ENCODE data around the gene HEBP1.

HEBP1 gene

GRCh38 chr12:12943586-12944260, 56.3 kb downstream of the HEBP1 start:
- Mint-ChIP-seq H3K4me1 (ENCODE audit: low read depth) (no peaks in the 10 kb centered on the region), H3K27me3 (peaks cover 7% of the 10 kb centered on the region), H3K27ac (no peak overlapping the region), H3K4me3 (no peak overlapping the region), H3K36me3 (ENCODE audit: low read depth) (no peaks in the 10 kb centered on the region), H3K9me3 (no peaks in the 10 kb centered on the region)
- intact Hi-C loops (cut with micrococcal nuclease): no loop called here

DNA sequence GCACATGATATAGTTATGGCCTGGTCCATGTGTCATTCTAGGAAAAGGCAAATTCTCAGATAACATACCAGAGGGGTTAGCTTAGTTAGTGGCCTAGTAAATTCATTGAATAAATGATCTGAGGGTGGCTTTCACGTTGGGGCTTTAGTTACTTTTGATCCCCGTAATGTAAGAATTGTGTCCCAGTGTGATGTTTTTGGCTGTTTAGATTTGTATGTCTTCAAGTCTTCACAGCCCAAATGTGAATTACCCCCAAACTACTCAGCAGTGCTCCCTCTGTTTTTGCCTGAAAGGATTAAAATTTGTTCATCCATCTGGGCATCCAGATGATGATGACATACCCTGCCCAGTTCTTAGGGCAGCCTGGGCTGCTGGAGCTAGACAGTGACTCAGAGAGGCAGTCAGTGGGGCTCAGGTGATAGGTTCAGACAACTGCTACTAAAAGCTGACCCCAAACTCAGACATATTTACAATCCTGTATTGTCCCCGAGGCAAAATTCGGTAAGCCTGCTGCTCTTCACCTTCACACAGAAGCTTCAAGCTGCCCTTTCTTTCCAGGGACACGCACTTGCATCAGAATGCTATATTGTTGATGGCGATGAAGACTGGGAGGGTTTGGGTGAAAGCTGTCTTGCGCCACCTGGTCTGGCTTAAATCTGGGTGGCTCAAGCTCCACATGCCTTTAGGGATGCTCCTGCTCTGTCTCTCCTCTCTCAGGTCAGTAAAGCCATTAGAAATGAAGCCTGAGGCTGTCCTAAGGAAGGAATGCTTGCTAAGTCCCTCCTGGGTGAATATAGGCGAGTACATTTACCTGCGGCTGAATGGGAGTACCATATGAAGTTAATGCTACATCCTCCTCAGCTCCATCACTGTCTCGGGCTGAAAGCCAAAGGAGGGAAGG, 58.4 kb downstream of the HEBP1 start:
- intact Hi-C loops (cut with micrococcal nuclease): no loop called here
- no peaks in the 10 kb centered on the region for H3K36me3 Mint-ChIP-seq (ENCODE audit: low read depth)
- peaks cover 7% of the 10 kb centered on the region for H3K27me3 Mint-ChIP-seq
- no peaks in the 10 kb centered on the region for H3K9me3 Mint-ChIP-seq
- H3K4me1 Mint-ChIP-seq (ENCODE audit: low read depth): no peaks in the 10 kb centered on the region
- no peak overlapping the region for H3K27ac Mint-ChIP-seq
- no peak overlapping the region for H3K4me3 Mint-ChIP-seq

DNA sequence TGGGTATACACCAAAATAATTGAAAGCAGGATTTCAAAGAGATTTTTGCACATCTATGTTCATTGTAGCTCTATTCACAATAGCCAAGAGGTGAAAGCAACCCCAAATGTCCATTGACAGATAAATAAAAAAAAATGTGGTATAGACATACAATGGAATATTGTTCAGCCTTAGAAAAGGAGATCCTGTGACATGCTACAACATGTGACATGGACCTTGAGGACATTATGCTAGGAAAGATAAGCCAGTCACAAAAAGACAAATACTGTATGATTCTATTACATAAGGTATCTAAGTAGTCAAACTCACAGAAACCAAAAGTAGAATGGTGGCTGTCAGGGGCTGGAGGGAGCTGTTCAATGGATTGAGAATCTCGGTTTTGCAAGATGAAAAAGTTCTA, 60.2 kb downstream of the HEBP1 start:
- no peaks in the 10 kb centered on the region for H3K36me3 Mint-ChIP-seq (ENCODE audit: low read depth)
- no peaks in the 10 kb centered on the region for H3K4me1 Mint-ChIP-seq (ENCODE audit: low read depth)
- intact Hi-C loops (cut with micrococcal nuclease): no loop called here
- no peak overlapping the region for H3K4me3 Mint-ChIP-seq
- peaks cover under 1% of the 10 kb centered on the region for H3K27me3 Mint-ChIP-seq
- no peak overlapping the region for H3K27ac Mint-ChIP-seq
- no peaks in the 10 kb centered on the region for H3K9me3 Mint-ChIP-seq

DNA sequence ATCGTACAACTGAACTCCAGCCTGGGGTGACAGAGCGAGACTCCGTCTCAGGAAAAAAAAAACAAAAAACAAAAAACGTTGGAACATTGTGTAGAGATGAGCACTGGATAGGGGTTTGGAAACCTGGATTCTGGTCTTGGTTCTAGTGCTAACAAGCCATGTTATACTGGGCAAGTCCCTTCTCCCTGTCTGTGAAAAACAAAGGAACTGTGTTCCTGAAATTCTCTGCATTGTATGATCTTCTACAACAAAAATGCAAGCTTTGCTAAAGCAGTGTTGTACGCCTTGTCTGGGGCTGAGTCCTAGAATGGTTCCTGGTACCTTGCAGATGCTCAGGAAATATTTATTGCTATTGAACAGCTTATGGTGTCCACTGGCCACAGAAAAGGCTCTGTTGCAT, 61.5 kb downstream of the HEBP1 start:
- intact Hi-C loops (cut with micrococcal nuclease): no loop called here
- H3K9me3 Mint-ChIP-seq: no peaks in the 10 kb centered on the region
- H3K27me3 Mint-ChIP-seq: no peaks in the 10 kb centered on the region
- H3K27ac Mint-ChIP-seq: no peak overlapping the region
- H3K4me3 Mint-ChIP-seq: no peak overlapping the region
- no peaks in the 10 kb centered on the region for H3K36me3 Mint-ChIP-seq (ENCODE audit: low read depth)
- H3K4me1 Mint-ChIP-seq (ENCODE audit: low read depth): no peaks in the 10 kb centered on the region

GRCh38 chr12:12936983-12937491, 63.0 kb downstream of the HEBP1 start:
- H3K4me1 Mint-ChIP-seq (ENCODE audit: low read depth): no peaks in the 10 kb centered on the region
- no peaks in the 10 kb centered on the region for H3K9me3 Mint-ChIP-seq
- H3K27ac Mint-ChIP-seq: no peak overlapping the region

GRCh38 chr12:12934556-12934955, 65.5 kb downstream of the HEBP1 start:
- Mint-ChIP-seq H3K36me3 (ENCODE audit: low read depth) (no peaks in the 10 kb centered on the region), H3K9me3 (no peaks in the 10 kb centered on the region), H3K27me3 (no peaks in the 10 kb centered on the region), H3K27ac (no peak overlapping the region), H3K4me3 (no peak overlapping the region), H3K4me1 (ENCODE audit: low read depth) (no peaks in the 10 kb centered on the region)
- intact Hi-C loops (cut with micrococcal nuclease): no loop called here

More at GRCh38 chr12:12936983-12937491, 63.0 kb downstream of the HEBP1 start:
- intact Hi-C loops (cut with micrococcal nuclease): no loop called here
- Mint-ChIP-seq H3K36me3 (ENCODE audit: low read depth) (no peaks in the 10 kb centered on the region), H3K4me3 (no peak overlapping the region), H3K27me3 (no peaks in the 10 kb centered on the region)

GRCh38 chr12:12933742-12934141, 66.3 kb downstream of the HEBP1 start:
- Mint-ChIP-seq H3K9me3 (no peaks in the 10 kb centered on the region), H3K4me3 (no peak overlapping the region), H3K27ac (no peak overlapping the region), H3K4me1 (ENCODE audit: low read depth) (no peaks in the 10 kb centered on the region), H3K27me3 (no peaks in the 10 kb centered on the region), H3K36me3 (ENCODE audit: low read depth) (no peaks in the 10 kb centered on the region)
- intact Hi-C loops (cut with micrococcal nuclease): no loop called here

DNA sequence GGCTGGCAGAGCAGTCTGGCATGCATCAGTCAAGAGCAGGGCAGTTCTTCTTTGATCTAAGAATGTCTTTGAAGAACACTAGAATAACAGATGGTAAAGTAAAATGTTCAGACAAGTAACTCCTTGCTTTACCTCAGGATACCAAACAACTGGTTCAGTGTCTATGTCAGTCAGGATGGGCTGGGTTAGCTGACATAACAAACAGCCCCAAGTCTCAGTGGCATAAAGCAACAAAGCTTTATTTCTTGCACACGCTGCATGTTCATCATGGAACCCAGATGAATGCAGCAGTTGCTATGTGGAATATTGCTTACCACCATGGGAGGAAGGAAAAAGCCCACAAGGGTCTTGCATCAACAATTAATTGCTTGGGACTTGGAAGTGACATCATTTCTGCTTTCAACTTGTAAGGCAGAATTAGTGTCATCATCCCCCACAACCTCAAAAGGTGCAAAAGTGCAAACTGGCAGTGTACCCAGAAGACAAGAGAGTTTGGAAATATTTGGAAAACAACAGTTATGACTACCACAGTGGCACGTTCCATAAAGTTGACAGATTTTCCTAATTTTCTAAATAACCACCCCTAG, 69.3 kb downstream of the HEBP1 start:
- Mint-ChIP-seq H3K4me1 (ENCODE audit: low read depth) (no peaks in the 10 kb centered on the region), H3K27me3 (peaks cover 2% of the 10 kb centered on the region), H3K4me3 (no peak overlapping the region), H3K36me3 (ENCODE audit: low read depth) (no peaks in the 10 kb centered on the region), H3K27ac (no peak overlapping the region), H3K9me3 (no peaks in the 10 kb centered on the region)
- intact Hi-C loops (cut with micrococcal nuclease): no loop called here

DNA sequence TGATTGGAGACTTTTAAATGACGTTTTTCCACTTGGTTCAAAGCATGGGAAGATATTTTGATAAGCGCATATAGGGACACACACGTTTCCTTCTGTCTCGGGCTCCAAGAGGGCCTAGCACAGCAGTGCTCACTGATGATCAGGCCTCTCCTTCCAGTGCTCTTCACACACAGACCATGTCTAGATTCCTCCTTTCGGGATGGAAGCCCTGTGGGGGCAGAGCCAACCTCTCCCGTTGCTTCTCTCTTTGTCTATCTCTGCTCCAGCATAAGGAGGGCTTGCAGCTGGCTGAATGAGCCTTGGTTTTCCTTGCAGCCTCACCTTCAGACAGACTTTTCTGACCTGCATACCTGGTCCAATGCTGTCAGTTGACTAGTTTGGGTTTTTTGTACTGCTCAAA, 70.4 kb downstream of the HEBP1 start:
- peaks cover 2% of the 10 kb centered on the region for H3K27me3 Mint-ChIP-seq
- H3K27ac Mint-ChIP-seq: no peak overlapping the region
- H3K36me3 Mint-ChIP-seq (ENCODE audit: low read depth): no peaks in the 10 kb centered on the region
- H3K9me3 Mint-ChIP-seq: no peaks in the 10 kb centered on the region
- no peak overlapping the region for H3K4me3 Mint-ChIP-seq
- intact Hi-C loops (cut with micrococcal nuclease): no loop called here
- H3K4me1 Mint-ChIP-seq (ENCODE audit: low read depth): no peaks in the 10 kb centered on the region

GRCh38 chr12:12927211-12928079, 72.6 kb downstream of the HEBP1 start:
- Mint-ChIP-seq H3K4me3 (peak overlapping the region; percentile 14), H3K27me3 (peaks cover 2% of the 10 kb centered on the region), H3K9me3 (no peaks in the 10 kb centered on the region), H3K4me1 (ENCODE audit: low read depth) (no peaks in the 10 kb centered on the region), H3K27ac (no peak overlapping the region), H3K36me3 (ENCODE audit: low read depth) (no peaks in the 10 kb centered on the region)
- intact Hi-C loops (cut with micrococcal nuclease): no loop called here

- no peak overlapping the region for H3K4me3 Mint-ChIP-seq
- no peaks in the 10 kb centered on the region for H3K36me3 Mint-ChIP-seq (ENCODE audit: low read depth)
- intact Hi-C loops (cut with micrococcal nuclease): no loop called here
- no peaks in the 10 kb centered on the region for H3K4me1 Mint-ChIP-seq (ENCODE audit: low read depth)
- no peaks in the 10 kb centered on the region for H3K9me3 Mint-ChIP-seq
- H3K27ac Mint-ChIP-seq: no peak overlapping the region
- H3K27me3 Mint-ChIP-seq: peaks cover 4% of the 10 kb centered on the region
Observed at GRCh38 chr12:12926571-12927071, 73.4 kb downstream of the HEBP1 start.

DNA sequence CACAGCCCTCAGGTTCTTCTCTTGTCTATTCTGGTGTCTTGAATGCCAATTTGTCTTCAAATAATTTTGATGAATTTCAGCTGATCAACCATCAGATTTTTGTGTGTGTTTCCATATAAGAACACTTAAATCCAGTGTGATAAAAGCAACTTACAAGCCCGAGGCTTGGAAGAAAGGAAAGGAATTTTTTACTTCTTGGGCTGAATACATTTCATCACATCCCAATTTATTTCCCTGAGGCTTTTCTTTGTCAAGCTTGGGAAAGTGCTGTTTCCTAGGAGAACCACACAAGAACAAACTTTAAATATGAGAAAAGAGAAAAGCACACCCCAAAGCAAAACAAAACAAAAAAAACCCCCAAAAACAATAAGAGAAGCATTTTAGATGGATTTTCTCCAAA, 74.7 kb downstream of the HEBP1 start:
- H3K9me3 Mint-ChIP-seq: no peaks in the 10 kb centered on the region
- no peaks in the 10 kb centered on the region for H3K36me3 Mint-ChIP-seq (ENCODE audit: low read depth)
- intact Hi-C loops (cut with micrococcal nuclease): no loop called here
- no peak overlapping the region for H3K4me3 Mint-ChIP-seq
- peaks cover 4% of the 10 kb centered on the region for H3K27me3 Mint-ChIP-seq
- H3K4me1 Mint-ChIP-seq (ENCODE audit: low read depth): no peaks in the 10 kb centered on the region
- no peak overlapping the region for H3K27ac Mint-ChIP-seq

All from dendritic cell treated with granulocyte-macrophage colony-stimulating factor and Interleukin-4, amounts not matched to agents 40 ng/mL and 50 ng/mL, for 4 days (primary cell).